GM19438 (cell line): ENCODE results near the gene RBM5.

ENCODE experiments used
- ATAC-seq: cut with Tn5 transposase; IDR thresholded peaks from one replicate; pipeline ENCODE4 v1.9.1; 2021; ENCODE audit warnings: low read depth; ENCODE audit not compliant: unreplicated experiment

RBM5 gene

DNA sequence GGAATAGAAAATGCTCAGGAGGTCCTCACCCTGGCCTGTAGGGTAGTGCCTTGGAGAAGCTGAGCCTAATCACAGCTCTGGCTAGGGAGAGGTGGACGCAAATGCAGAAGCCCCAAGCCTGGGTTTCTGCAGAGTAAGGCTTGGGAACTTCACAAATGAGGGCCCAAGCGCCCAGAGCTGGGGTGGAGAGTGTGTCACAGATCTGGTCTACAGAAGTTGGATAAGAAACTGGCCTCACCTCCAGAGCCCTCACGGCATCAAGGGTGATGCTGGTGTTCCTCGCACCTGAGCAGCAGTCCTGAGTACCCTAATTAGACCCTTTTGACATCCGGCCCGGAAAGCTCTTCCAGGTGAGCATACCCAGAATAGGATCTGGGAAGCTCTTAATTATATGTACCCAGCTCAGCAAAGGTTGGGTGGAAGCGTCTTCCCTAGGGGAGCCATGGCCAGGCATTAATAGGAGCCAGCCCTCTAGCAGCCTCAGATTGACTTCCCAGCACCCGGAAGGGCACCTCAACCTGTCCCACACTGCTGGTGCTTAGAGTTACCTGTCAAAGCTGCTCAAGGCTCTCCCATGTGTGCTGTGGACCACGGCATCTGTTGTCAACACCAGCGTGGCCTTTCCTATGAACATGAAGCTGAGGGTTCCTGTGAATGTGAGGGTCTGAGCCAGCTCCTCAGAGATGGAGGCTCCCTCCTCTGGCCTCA lies 31.8 kb downstream of the RBM5 start:
- no peak for ATAC-seq

DNA sequence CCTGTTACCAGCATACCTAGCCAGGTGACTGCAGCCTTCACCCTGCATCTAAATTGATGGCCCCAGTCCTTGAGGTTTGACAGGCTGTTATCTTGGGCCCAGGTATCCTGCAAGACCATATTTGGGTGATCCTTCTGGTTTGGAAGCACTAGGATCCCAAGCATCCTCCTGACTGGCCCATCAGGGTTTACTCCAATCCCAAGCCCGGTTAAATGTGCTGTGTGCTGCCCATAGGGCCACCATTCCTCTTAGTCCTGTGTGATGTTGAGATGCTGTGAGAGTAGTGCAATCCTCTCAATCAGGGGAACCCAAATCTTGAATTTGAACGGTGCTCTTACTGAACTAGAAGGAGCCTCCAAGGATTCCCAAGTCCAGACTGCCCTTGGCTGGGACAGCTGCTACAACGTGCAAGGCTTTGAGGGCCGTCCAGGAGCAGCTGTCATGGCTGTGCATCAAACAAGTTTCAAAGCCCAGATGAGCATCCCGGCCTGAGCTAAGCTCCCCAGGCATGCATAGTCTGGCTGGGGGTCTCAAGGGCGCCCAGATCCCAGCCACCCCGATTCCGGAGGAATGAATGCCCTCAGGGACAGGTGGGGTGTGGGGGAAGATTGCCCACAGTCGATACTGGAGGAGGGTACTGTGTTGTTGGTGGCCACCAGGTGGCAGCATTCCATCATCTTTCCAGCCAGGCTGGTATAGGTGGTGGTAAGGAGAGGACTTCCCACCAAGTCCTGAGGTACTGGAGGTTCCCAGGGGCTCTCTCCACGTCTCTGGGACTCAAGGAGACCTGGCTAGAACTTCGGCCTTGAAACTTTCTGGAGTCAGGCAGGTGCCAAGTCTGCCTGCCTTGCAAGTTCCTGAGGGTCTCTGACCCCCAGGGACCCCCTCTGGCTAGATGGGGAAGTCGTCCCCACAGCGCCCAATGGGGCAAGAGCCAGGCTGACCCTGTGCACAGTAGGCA lies 32.6 kb downstream of the RBM5 start:
- ATAC-seq = no peak

DNA sequence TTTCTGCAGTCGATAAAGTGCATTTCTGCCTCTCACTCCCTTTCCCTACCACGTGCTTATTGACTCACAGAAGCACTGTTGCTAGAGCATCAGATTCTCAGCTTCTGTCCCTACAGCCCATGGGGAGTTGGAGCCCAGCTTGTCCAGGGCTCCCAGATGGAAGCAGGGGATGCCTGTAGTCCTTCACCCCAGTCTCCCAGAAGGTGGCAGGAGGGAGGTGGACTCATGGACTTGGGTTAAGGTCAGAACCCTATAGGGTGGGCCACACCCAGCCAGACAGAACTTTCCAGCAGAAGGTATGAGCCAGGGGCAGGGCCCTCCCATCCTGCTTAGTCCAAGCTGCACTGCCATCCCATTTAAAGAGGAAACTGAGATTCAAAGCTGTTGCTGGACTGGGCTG lies 33.4 kb downstream of the RBM5 start:
- no peak for ATAC-seq

DNA sequence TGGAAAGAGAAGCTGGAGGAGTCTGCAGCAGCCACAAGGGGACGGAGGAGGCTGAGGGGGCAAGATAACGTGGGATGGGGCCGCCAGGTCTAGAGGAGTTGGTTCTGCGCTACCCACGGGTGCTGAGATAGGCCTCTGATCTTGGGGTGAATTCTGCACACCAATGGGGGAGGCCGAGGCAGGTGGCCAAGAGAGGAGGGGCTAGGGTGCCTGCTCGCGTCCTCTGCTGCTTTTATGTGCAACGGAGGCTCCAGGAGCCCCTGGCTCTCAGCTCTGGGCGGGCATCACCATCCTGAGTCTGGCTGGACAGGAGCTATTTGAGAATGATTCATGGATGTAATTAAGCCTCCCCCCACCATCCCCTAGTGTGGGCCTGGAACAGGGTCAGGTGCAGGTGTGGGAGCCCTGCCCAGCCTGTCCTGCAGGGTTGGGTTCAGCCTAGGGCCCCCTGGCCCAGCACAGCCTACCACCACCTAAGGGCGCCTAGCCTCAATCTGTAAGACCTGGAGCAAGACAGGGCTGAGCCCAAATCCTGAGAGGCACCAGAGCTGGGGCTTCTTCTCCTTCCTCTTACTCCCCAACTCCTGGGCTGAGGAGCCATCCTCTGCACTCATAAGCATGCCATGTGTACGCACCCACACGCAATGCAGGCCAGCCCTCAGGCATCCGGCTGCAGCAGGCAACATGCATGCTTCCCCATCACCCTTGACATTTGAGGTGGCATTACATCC lies 34.1 kb downstream of the RBM5 start:
- no peak for ATAC-seq

DNA sequence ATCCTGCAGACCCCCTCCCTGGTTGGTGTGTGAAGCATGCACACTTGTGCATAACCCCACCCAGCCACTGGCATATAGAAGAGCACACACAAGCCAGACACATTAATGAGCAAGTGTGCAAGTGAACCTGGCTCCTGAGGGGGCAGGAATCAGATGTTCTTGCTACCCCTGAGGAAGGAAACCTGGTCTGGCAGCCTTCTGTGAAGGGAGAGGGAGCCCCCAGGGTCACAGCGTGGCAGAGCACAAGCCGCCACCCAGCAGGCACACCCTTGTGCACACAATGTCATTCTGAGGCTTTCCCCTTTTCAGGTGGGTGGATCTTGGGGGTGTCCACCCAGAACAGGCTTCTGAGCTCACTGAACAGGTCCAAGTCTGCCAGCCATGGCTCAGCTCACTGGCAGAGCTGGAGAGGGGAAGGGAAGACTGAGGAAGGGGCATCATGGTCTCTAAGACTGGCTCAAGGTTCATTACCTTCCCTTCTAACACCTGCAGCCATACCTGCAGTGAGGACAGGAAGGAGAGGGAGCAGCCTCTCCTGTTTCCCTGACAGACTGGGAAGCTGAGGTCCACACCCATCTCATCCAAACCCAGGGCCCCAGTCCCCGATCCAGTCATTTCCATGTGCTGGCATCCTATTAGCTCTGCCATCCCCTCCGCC lies 34.8 kb downstream of the RBM5 start:
- ATAC-seq = no peak

DNA sequence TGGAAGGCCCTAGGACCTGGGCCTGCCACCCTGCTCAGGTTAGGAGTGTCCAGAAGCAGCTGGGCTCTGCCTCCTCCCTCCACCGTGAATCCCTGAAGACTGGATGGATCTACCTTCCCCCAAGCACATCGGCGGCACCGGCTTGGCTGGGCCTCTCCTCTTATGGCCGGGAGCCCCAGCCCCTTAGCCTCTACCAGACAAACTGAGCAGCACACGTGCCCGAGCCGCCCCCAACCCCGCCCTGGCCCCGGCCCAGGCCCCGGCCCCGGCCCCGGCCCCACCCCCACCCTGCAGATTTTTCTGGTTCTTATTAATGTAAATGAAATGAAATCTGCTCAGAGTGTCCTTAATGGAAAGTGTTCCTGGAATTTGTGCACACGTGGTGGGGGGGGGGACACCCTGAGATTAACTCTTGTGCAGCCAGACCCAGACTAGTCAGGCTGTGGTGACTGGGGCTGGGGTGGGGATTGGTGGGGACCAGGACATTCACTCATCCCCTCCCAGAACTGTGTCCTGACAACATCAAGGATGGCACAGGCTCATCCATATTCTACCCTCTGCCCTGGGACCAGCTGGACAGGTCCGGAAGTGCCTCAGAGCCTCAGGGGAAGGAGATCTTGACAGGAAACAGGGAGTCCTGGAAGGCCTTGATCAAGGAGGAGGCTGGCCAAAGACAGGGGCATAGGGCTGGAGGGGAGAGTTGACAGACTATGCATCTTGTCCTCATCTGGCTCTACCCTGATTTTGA lies 35.5 kb downstream of the RBM5 start:
- no peak for ATAC-seq

DNA sequence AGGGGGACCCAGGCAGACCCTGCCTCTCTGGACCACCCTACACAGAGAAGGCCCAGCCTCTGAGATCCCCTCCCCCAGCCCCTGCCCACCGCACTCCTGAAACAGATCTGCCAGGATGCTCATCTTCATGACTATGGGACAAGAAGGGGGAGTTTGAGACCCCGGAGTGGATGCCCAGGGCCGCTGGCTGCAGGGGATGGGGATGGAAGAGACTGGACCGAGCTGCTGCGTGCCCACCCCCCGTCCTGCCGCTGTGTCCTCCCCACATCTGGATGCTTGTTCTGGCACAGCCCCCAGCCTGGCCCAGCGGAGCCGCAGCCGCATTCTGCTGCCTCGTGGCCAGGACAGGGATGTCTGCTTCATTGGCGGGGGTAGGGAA lies 36.1 kb downstream of the RBM5 start:
- ATAC-seq = no peak

DNA sequence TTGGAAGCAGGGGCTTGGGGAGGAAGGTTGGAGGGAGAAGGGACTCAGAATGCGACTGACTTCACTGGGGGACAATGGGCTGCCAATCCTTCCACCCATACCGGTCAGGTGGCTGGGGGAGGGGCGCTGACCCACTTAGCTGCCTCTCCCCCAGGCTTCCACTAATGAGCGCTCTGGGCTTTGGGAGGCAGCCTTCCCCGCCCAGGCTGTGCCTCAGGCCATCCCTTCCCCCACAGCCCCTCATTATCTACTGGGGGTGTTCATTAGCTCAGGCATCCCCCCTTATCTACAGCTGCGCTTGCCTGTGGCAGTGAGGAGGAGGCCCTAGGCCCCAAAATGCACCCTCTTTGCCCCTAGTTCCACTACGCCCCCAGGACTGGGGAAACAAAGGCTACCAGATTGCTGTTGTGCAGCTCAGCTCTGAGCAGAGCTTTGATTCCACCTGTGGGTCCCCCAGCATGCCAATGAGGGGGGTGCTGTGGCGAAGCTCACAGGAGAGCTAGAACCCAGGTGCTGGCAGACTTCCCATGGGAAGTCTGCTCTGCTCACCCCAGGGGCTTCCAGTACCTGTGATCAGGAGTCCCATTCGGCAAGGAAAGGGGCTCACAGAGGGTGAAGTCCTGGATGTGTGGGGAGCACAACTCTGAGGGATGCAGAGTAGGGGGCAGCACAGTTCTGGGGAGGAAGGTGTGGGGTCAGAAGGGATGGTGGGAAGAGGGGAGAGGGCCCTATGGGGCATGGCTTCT lies 37.0 kb downstream of the RBM5 start:
- no peak for ATAC-seq

DNA sequence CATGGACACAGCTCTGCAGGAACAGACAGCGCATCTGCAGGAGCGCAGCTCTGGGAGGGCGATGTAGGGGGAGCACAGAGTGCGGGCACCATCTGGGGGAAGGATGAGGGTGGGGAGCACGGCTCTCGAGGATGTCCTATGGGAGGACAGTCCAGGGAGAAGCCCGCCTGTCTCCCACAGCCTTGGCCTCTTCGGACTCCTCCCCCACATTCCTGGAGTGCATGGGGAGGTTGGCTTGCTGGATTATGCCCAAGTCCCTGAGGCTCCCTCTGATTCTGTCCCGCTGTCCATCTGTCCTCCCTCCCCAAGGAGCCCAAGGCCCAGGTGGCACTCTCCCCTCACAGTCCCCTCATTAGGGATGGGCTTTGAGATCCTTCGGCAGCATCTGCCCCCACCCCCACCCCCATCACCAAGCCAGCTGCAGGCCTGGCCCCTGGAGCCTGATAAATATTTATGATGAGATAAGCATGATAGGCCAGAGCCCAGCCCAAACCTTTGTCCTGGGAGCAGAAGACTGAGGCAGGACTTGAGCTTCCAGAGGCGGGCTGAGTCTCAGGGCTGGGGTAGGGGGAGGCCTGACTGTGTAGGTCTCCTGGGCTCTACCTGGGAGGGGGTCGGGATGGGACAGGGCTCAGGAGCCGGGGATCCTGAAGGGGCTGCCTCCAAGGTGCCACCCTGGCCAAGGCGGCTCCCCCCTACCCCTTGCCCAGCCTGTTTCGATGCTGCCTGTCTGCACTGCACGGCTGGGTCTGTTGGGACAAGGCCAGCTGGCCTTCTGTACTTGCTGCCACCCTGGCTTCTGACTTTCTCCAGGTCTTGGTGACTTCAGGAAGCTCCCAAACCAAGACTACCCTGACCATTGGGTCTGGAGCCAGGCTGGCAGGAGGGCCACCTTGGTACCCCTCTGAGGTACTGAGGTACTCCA lies 37.8 kb downstream of the RBM5 start:
- no peak for ATAC-seq

DNA sequence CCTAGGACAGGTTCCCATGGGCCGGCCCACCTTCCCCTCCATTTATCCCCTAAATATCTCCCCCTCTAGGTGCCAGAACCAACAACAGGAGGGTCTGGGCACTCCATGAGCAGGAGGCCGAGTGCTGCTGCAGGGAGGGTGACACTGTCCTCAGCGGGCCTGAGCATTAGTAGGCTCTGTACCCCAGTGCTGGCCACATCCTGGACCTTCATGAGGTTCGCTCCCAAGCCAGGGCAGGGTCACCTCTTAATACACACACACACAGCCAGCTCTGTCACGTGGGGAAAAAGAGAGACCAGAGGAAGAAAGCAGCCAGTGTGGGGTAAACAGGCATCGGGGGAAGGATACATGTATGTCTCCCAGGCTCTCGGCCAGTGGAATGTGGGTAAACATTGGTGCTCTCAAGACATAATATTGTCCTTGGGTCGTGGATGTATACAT lies 38.6 kb downstream of the RBM5 start:
- no peak for ATAC-seq

DNA sequence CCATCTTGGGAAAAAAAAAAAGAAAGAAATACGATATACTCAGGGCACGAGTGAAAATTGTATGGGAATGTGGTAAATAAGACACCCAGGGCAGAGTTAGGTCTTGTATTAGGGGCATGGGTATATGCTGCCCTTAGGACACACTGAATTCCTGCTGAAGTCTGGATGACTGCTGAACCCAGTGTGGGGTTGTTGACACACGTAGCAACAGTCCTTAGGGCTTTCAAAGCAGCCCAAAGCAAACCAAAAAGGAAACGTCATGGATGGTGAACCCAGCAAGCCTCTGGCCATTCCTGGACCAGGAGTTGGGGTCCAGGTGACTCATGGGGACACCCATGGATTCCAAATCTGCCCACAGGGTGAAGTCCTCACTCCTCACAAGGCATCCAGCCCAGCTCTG lies 39.3 kb downstream of the RBM5 start:
- ATAC-seq = no peak

DNA sequence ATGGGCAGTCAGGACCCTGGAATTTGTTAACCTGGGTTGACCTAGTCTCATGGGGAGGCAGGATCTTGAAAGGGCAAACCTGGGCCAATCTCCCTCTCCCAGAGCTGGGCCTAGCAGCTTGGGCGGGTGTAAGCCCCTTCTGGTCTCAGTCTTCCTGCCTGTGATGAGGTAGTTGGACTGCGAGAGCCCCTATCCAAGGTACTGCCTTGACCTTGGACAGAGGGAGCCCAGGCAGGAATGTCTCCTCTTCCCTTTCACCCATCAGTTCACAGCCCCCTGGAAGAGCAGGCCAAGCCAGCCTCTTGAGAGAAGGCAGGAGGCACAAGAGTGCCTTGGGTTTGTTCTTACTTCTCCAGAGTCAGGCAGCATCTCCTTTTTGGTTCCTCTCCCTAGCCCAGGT lies 41.7 kb downstream of the RBM5 start:
- ATAC-seq = no peak

DNA sequence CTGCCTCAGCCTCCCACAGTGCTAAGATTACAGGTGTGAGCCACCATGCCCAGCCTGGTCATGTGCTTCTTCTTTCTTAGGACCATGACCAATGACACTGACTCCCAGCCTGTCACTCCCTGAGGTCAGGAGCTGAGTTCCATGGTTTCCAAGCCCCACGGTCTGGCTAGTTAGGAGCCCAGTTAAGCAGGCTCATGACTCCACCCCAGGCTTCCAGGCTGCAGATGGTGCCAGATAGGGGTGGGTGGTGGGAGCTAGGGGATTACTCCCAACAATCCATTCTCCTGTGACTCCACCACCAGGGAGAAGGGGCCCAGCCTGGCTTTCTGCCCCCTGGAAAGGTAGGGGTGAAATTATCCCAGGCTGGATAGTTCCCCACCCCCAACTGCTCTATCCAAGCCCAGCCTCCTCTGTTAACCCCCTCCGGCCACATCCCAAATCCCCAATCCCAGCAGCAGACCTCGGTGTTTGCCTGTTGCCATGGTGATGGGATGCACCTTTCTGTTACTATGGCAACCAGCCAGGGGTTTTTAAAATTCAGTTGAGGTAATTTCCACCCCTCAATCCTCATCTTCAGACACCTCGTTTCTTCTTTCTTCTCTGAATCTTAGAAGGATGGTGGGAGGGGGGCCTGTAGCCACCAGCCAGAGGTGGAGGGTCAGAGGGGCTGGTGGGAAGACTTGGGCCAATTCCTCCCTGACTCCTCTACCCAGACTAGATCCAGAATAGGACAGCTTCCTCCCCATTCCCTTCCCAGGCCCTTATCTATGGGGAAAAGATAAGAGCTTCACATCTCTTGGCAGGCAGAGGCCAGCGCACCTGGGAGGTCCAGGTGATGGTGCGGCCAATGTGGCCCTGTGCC lies 43.9 kb downstream of the RBM5 start:
- no peak for ATAC-seq

DNA sequence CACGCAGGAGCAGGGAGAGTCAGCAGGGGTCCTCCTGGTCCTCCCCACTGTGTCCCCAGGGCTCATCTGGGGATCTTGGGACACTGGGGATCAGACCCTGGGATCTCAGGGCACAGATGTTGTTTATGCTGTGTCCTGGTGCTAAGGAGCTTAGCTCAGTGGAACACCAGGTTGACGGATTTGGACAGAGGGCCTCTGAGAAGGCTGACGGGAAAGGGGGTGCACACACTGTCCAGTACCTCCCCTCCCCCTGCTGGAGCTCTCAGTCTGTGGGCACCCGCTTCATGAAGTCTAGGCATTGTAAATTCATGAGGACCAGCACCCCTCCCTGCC lies 44.5 kb downstream of the RBM5 start:
- no peak for ATAC-seq

DNA sequence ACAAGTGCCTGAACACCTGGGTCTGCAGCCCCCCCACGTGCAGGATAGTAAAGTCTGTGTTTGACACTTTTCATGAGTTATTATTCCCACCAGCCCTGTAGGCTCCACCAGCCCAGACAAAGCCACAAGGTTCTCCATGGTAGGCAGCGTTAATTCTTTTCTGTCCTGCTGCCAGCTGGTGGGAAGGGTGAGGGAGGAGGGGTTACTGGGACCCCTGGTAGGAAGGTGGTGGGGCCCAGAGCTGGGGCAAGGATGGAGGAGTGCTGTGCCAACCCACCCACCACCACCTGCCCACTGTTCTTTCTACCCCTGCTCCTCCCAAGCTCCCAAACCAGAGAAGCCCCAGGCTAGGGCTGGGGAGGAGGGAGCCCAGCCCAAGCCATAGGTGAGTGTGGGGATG lies 45.6 kb downstream of the RBM5 start:
- no peak for ATAC-seq

DNA sequence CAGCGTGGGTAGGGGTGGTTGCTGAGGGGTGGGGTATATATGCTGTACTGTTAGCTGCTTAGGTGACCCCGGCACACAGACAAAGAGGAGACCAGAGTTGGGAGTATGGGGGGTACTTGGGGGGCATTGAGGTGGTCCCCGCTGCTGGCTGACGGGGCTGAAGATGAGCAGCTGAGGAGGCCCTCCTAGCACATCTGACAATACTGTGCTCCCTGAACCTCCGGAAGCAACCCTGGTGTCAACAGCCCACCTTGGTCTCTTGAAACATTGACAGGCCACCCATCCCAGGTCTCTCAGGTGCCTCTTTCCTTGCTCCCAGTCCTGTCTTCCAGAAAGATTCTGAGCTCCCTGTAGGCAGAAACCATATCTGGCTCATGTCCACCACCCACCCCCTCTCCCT lies 47.2 kb downstream of the RBM5 start:
- no peak for ATAC-seq

DNA sequence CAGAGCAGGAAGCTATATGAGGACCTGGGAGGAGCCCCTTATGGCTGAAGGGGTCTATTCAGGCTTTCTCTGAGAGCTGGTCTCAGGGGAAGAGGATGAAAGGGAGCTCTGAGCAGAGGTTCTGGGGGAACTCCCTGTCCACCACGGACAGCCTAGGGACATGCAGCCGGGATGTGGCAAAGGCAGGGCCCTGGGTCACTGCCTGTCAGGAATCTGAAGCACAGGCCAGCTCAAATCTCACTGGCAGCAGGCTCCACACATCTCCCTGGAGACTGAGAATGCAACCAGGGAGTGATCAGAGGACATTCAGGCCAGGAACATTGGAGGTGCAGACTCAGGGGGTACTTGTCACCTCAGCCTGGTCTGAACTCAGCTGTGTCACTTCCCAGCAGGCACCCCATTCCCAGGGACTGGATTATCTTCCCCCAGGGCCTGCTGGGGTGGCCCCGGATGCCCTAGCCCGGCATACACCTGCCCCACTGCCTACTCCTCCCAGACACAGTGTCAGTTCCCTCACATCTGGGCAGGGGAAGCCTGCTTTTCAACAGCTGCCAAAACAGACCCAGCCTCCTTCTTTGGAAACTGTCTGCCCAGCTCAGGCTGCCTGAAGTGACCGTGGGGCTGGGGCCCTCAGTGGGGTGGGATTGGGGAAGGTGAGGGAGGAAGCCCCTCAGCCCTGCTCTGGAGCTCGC lies 48.1 kb downstream of the RBM5 start:
- ATAC-seq = no peak
